Measurements from ENCODE around the gene KIAA1191.
A peak's percentile ranks its signal among the peaks of the same experiment; 100 is the strongest.

DNA sequence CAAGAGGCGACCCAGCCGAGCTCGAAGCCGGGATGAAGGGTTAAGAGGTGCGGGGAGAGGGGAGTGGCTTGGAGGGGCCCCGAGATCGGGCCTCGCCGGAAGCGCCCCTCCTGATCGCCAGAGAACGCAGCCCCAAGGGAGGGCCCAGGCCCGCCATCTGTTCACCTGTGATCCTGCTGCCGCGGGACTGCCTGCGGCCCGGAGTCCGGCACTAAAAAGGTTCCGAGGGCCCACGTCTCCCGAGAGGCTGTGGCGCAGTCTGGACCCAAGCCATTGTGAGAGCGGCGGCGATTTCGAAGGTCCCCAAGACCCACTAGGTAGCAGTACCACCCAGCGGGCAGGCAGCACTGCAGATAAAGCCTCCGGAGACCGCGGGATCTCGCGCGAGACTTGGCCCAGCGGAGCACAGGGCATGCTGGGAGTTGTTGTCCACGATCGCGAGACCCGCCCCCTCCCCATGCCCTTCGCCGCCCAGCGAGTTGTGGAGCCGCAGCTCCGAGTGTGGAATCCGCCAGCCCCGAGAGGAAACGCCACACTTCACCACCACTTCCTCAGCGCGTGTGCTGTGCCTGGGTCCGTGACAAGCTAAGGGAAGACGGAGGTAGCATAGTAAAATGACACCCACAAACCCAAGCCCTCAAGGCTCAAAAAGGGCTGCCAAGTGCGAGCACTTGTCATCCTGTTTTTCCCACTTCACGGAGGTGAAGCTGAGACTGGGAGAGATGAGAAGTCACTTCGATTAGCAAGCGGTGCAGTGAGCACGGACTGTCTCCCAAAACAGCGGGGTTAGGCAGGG is at the start of gene KIAA1191:
- TF ChIP-seq, protein P1, sequence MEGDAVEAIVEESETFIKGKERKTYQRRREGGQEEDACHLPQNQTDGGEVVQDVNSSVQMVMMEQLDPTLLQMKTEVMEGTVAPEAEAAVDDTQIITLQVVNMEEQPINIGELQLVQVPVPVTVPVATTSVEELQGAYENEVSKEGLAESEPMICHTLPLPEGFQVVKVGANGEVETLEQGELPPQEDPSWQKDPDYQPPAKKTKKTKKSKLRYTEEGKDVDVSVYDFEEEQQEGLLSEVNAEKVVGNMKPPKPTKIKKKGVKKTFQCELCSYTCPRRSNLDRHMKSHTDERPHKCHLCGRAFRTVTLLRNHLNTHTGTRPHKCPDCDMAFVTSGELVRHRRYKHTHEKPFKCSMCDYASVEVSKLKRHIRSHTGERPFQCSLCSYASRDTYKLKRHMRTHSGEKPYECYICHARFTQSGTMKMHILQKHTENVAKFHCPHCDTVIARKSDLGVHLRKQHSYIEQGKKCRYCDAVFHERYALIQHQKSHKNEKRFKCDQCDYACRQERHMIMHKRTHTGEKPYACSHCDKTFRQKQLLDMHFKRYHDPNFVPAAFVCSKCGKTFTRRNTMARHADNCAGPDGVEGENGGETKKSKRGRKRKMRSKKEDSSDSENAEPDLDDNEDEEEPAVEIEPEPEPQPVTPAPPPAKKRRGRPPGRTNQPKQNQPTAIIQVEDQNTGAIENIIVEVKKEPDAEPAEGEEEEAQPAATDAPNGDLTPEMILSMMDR (IDR thresholded peaks at IDR 0.05; ENCODE audit: poor library complexity): peak; percentile 36
- TF ChIP-seq EZH2phosphoT487 (IDR thresholded peaks at IDR 0.05; ENCODE audit: low read depth, severe bottlenecking, unreplicated experiment): no peak
- no peak for TF ChIP-seq EZH2 (IDR thresholded peaks at IDR 0.05; ENCODE audit: borderline replicate concordance)
